Measurements from ENCODE around the gene PPP4R3A. TPM values are rescaled to one million over a fixed set of nuclear protein-coding genes. Genes with fewer than 3 reads are reported as not detected.

PPP4R3A gene
- total and polyA plus RNA-seq, 10 of the 15 experiments (the other 5 are each of a cell fraction or from before 2014, with no cell fraction given): 19.4 to 97.8 (median 62.9) TPM

GRCh38 chr14:91545204-91545603 lies 35.1 kb upstream of the PPP4R3A start (continued):
- TF ChIP-seq, protein P1, sequence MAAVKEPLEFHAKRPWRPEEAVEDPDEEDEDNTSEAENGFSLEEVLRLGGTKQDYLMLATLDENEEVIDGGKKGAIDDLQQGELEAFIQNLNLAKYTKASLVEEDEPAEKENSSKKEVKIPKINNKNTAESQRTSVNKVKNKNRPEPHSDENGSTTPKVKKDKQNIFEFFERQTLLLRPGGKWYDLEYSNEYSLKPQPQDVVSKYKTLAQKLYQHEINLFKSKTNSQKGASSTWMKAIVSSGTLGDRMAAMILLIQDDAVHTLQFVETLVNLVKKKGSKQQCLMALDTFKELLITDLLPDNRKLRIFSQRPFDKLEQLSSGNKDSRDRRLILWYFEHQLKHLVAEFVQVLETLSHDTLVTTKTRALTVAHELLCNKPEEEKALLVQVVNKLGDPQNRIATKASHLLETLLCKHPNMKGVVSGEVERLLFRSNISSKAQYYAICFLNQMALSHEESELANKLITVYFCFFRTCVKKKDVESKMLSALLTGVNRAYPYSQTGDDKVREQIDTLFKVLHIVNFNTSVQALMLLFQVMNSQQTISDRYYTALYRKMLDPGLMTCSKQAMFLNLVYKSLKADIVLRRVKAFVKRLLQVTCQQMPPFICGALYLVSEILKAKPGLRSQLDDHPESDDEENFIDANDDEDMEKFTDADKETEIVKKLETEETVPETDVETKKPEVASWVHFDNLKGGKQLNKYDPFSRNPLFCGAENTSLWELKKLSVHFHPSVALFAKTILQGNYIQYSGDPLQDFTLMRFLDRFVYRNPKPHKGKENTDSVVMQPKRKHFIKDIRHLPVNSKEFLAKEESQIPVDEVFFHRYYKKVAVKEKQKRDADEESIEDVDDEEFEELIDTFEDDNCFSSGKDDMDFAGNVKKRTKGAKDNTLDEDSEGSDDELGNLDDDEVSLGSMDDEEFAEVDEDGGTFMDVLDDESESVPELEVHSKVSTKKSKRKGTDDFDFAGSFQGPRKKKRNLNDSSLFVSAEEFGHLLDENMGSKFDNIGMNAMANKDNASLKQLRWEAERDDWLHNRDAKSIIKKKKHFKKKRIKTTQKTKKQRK (IDR thresholded peaks at IDR 0.05; ENCODE audit: low read depth, low read length): no peak
- TF ChIP-seq ZNF274 (IDR thresholded peaks at IDR 0.05; ENCODE audit: insufficient read depth, insufficient read length): no peak

DNA sequence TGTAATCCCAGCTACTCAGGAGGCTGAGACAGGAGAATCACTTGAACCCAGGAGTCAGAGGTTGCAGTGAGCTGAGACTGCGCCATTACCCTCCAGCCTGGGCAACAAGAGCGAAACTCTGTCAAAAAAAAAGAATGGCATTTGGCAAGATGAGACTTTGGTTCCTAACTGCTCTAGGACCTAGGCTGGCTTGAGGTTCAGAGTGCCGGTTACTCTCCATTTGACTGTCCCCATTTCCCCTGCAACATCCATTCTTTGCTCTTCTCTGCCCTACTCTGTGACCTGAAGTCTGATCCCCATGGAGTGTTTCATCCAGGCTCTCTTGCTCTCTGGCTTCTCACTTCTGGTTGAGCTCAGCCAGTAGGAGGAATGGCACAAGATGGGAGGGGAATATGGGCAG lies 26.2 kb upstream of the PPP4R3A start:
- H2AFZ ChIP-seq (ENCODE audit: control insufficient read depth, low read depth, low read length): no peak overlapping the region
- FAIRE-seq: no peak
- H3K4me2 ChIP-seq (ENCODE audit: control insufficient read depth, insufficient read depth): no peak overlapping the region
- RAD21 ChIA-PET (ENCODE audit: unreplicated experiment): no interaction called here
- peaks cover 2% of the 10 kb centered on the region; the same call in 1 of the 3 replicates for H3K9me3 ChIP-seq (replicated peaks; ENCODE audit: control insufficient read depth, insufficient read depth, low read length)
- H4K20me1 ChIP-seq (ENCODE audit: control insufficient read depth, insufficient read depth): no peaks in the 10 kb centered on the region
- POLR2A ChIA-PET: no interaction called here
- H3K36me3 ChIP-seq (ENCODE audit: control insufficient read depth in 2 of 2, insufficient read depth in 2 of 2, low read length in 1 of 2): no peaks in the 10 kb centered on the region
- H3K27ac ChIP-seq (ENCODE audit: control insufficient read depth, insufficient read depth): no peak overlapping the region
- DNase-seq (ENCODE audit: low read depth, low spot score): no peak
- WGBS (ENCODE audit: insufficient coverage, insufficient replicate concordance, low lambda C conversion rate, missing lambda C conversion rate): 32% methylated on average over 3 of the region's 3 CpGs
- CTCF ChIA-PET: no interaction called here
- intact Hi-C loops (cut with micrococcal nuclease; ENCODE audit: unreplicated experiment): no loop called here
- SMC1A ChIA-PET (ENCODE audit: uncharacterized antibody, unreplicated experiment): interaction anchor here (1.1 kb wide), 1 partner anchor 44 kb away, joined by 3 read pairs; no protein-coding TSS in a partner anchor
- no peaks in the 10 kb centered on the region for H3K79me2 ChIP-seq (ENCODE audit: control insufficient read depth, insufficient read depth, low read length)
- H3K4me1 ChIP-seq (ENCODE audit: control insufficient read depth, insufficient read depth, low read length): no peaks in the 10 kb centered on the region
- no peak for ATAC-seq
- no TSS peak for BruUV-seq (replicated peaks)
- in situ Hi-C loops (cut with MboI): no loop called here
- no peak overlapping the region for H3K4me3 ChIP-seq
- no peak overlapping the region for H3K9ac ChIP-seq (ENCODE audit: control insufficient read depth, insufficient read depth, low read length)
- H3K27me3 ChIP-seq (replicated peaks in 1 of 2; ENCODE audit: control insufficient read depth in 2 of 2, insufficient read depth in 2 of 2, low read length in 1 of 2): no peaks in the 10 kb centered on the region; a peak in 2 of 4 replicates
- TF ChIP-seq, protein P2, sequence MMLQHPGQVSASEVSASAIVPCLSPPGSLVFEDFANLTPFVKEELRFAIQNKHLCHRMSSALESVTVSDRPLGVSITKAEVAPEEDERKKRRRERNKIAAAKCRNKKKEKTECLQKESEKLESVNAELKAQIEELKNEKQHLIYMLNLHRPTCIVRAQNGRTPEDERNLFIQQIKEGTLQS (IDR thresholded peaks at IDR 0.05; ENCODE audit: borderline replicate concordance, extremely low read depth, low read depth, low read length): no peak
- no peak for TF ChIP-seq PKNOX1 (IDR thresholded peaks at IDR 0.05)
- TF ChIP-seq TCF12 (IDR thresholded peaks at IDR 0.05; ENCODE audit: low read depth, low read length): no peak
- no peak for TF ChIP-seq HDAC6 (IDR thresholded peaks at IDR 0.05; ENCODE audit: unreplicated experiment)
- TF ChIP-seq, protein P3, sequence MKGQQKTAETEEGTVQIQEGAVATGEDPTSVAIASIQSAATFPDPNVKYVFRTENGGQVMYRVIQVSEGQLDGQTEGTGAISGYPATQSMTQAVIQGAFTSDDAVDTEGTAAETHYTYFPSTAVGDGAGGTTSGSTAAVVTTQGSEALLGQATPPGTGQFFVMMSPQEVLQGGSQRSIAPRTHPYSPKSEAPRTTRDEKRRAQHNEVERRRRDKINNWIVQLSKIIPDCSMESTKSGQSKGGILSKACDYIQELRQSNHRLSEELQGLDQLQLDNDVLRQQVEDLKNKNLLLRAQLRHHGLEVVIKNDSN (IDR thresholded peaks at IDR 0.05; ENCODE audit: borderline replicate concordance, extremely low read length, insufficient read depth, low read depth, low read length): no peak
- no peak for TF ChIP-seq CREM (IDR thresholded peaks at IDR 0.05; ENCODE audit: low read depth)
- TF ChIP-seq TCF3 (IDR thresholded peaks at IDR 0.05; ENCODE audit: borderline replicate concordance, insufficient read depth, low read depth, low read length): no peak
- no peak for TF ChIP-seq CREB1 (IDR thresholded peaks at IDR 0.05; ENCODE audit: low read depth)
- TF ChIP-seq PRDM15 (CRISPR knock-in tag; IDR thresholded peaks at IDR 0.05): no peak
- TF ChIP-seq HDGF (IDR thresholded peaks at IDR 0.05): no peak
- TF ChIP-seq GABPA (IDR thresholded peaks at IDR 0.05; ENCODE audit: low read depth): no peak
- no peak for TF ChIP-seq FOXM1 (IDR thresholded peaks at IDR 0.05; ENCODE audit: low read depth, low read length)

Data from GM12878 (cell line).